SKM-1 treated with dmso at 0.1 percent for 144 hours (cell line): Measurements from ENCODE around the gene FRMD3.
A peak's percentile ranks its signal among the peaks of the same experiment; 100 is the strongest.

Experiments
- DNase-seq: peaks from one replicate; lab custom pipeline; 2025; ENCODE audit not compliant: unreplicated experiment; lab: John Stamatoyannopoulos, UW

The FRMD3 gene

GRCh38 chr9:83434254-83434653 lies 103.9 kb downstream of the FRMD3 start:
- DNase-seq = no peak

- peak; percentile 0 for DNase-seq
Observed at GRCh38 chr9:83433846-83434245, 104.4 kb downstream of the FRMD3 start.

GRCh38 chr9:83432877-83433550 lies 105.2 kb downstream of the FRMD3 start:
- no peak for DNase-seq

- DNase-seq = no peak
Observed at GRCh38 chr9:83432104-83432627, 106.0 kb downstream of the FRMD3 start.

GRCh38 chr9:83431101-83432060 lies 106.8 kb downstream of the FRMD3 start:
- no peak for DNase-seq

- DNase-seq = no peak
Observed at GRCh38 chr9:83430681-83431080, 107.5 kb downstream of the FRMD3 start.

- DNase-seq = no peak
Observed at GRCh38 chr9:83429229-83429628, 109.0 kb downstream of the FRMD3 start.

GRCh38 chr9:83425240-83425639 lies 113.0 kb downstream of the FRMD3 start:
- DNase-seq = no peak

GRCh38 chr9:83424831-83425230 lies 113.4 kb downstream of the FRMD3 start:
- no peak for DNase-seq

- no peak for DNase-seq
Observed at GRCh38 chr9:83423815-83424707, 114.1 kb downstream of the FRMD3 start.

GRCh38 chr9:83422527-83422926 lies 115.7 kb downstream of the FRMD3 start:
- DNase-seq = no peak

GRCh38 chr9:83420486-83420885 lies 117.7 kb downstream of the FRMD3 start:
- no peak for DNase-seq

- DNase-seq = no peak
Observed at GRCh38 chr9:83419961-83420360, 118.2 kb downstream of the FRMD3 start.

- no peak for DNase-seq
Observed at GRCh38 chr9:83418283-83418682, 119.9 kb downstream of the FRMD3 start.

- DNase-seq = no peak
Observed at GRCh38 chr9:83413367-83413766, 124.8 kb downstream of the FRMD3 start.

GRCh38 chr9:83410701-83411100 lies 127.5 kb downstream of the FRMD3 start:
- no peak for DNase-seq

- peak; percentile 35 for DNase-seq
Observed at GRCh38 chr9:83406921-83407320, 131.3 kb downstream of the FRMD3 start.

- no peak for DNase-seq
Observed at GRCh38 chr9:83405759-83406158, 132.4 kb downstream of the FRMD3 start.

GRCh38 chr9:83403527-83404238 lies 134.5 kb downstream of the FRMD3 start:
- no peak for DNase-seq

GRCh38 chr9:83401328-83401900 lies 136.8 kb downstream of the FRMD3 start:
- no peak for DNase-seq
